Measurements from ENCODE around the gene AP1S1. TPM values are rescaled to one million over a fixed set of nuclear protein-coding genes. Genes with fewer than 3 reads are reported as not detected.
A peak's percentile ranks its signal among the peaks of the same experiment; 100 is the strongest.

AP1S1 gene
- total and polyA plus RNA-seq, 9 of the 15 experiments (the other 6 are each of a cell fraction or from before 2014, with no cell fraction given), result 4.4 to 149 (median 89.4) TPM

DNA sequence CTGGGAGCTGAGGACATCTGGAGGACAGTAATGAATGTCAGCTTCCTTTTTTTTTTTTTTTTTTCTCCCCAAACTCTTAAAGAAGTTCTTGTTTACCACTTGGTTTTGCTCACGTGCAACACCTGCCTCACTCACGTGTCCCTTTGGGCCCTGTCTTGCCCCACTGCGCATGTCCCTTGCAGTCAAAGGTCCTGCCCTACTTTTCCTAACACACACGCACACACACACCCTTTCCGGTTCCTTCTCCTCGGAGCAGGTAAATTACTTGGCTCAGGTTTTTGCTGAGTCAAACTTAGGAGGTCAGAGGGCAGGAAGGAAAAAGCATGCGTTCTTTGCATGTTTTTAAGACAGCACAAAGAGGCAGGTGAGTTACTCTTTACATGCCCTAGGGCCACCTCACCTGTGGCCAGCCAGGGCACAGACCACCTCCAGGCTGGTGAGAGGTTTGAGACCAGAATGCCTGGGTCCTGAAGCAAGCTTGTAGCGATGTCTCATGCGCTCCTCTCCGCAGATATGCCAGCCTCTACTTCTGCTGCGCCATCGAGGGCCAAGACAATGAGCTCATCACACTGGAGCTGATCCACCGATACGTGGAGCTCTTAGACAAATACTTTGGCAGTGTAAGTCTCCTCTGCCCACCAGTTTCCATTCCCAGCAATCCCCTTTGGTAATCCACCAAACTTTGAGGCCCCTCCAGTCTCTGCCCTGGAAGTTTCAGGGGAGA, 2.8 kb downstream of the AP1S1 start (continued):
- TF ChIP-seq, protein P1, sequence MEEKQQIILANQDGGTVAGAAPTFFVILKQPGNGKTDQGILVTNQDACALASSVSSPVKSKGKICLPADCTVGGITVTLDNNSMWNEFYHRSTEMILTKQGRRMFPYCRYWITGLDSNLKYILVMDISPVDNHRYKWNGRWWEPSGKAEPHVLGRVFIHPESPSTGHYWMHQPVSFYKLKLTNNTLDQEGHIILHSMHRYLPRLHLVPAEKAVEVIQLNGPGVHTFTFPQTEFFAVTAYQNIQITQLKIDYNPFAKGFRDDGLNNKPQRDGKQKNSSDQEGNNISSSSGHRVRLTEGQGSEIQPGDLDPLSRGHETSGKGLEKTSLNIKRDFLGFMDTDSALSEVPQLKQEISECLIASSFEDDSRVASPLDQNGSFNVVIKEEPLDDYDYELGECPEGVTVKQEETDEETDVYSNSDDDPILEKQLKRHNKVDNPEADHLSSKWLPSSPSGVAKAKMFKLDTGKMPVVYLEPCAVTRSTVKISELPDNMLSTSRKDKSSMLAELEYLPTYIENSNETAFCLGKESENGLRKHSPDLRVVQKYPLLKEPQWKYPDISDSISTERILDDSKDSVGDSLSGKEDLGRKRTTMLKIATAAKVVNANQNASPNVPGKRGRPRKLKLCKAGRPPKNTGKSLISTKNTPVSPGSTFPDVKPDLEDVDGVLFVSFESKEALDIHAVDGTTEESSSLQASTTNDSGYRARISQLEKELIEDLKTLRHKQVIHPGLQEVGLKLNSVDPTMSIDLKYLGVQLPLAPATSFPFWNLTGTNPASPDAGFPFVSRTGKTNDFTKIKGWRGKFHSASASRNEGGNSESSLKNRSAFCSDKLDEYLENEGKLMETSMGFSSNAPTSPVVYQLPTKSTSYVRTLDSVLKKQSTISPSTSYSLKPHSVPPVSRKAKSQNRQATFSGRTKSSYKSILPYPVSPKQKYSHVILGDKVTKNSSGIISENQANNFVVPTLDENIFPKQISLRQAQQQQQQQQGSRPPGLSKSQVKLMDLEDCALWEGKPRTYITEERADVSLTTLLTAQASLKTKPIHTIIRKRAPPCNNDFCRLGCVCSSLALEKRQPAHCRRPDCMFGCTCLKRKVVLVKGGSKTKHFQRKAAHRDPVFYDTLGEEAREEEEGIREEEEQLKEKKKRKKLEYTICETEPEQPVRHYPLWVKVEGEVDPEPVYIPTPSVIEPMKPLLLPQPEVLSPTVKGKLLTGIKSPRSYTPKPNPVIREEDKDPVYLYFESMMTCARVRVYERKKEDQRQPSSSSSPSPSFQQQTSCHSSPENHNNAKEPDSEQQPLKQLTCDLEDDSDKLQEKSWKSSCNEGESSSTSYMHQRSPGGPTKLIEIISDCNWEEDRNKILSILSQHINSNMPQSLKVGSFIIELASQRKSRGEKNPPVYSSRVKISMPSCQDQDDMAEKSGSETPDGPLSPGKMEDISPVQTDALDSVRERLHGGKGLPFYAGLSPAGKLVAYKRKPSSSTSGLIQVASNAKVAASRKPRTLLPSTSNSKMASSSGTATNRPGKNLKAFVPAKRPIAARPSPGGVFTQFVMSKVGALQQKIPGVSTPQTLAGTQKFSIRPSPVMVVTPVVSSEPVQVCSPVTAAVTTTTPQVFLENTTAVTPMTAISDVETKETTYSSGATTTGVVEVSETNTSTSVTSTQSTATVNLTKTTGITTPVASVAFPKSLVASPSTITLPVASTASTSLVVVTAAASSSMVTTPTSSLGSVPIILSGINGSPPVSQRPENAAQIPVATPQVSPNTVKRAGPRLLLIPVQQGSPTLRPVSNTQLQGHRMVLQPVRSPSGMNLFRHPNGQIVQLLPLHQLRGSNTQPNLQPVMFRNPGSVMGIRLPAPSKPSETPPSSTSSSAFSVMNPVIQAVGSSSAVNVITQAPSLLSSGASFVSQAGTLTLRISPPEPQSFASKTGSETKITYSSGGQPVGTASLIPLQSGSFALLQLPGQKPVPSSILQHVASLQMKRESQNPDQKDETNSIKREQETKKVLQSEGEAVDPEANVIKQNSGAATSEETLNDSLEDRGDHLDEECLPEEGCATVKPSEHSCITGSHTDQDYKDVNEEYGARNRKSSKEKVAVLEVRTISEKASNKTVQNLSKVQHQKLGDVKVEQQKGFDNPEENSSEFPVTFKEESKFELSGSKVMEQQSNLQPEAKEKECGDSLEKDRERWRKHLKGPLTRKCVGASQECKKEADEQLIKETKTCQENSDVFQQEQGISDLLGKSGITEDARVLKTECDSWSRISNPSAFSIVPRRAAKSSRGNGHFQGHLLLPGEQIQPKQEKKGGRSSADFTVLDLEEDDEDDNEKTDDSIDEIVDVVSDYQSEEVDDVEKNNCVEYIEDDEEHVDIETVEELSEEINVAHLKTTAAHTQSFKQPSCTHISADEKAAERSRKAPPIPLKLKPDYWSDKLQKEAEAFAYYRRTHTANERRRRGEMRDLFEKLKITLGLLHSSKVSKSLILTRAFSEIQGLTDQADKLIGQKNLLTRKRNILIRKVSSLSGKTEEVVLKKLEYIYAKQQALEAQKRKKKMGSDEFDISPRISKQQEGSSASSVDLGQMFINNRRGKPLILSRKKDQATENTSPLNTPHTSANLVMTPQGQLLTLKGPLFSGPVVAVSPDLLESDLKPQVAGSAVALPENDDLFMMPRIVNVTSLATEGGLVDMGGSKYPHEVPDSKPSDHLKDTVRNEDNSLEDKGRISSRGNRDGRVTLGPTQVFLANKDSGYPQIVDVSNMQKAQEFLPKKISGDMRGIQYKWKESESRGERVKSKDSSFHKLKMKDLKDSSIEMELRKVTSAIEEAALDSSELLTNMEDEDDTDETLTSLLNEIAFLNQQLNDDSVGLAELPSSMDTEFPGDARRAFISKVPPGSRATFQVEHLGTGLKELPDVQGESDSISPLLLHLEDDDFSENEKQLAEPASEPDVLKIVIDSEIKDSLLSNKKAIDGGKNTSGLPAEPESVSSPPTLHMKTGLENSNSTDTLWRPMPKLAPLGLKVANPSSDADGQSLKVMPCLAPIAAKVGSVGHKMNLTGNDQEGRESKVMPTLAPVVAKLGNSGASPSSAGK (IDR thresholded peaks at IDR 0.05), result peak; percentile 78
- no peak for TF ChIP-seq SNIP1 (IDR thresholded peaks at IDR 0.05; ENCODE audit: low read depth)
- no peak for TF ChIP-seq TBP (optimal IDR thresholded peaks at IDR 0.05; ENCODE audit: low read depth, low read length)
- no peak for TF ChIP-seq NR4A1 (CRISPR knock-in tag; IDR thresholded peaks at IDR 0.05)
- no peak for TF ChIP-seq NR4A1 (tag; IDR thresholded peaks at IDR 0.05)
- TF ChIP-seq ZNF239 (CRISPR knock-in tag; IDR thresholded peaks at IDR 0.05), result no peak
- no peak for TF ChIP-seq ZNF274 (IDR thresholded peaks at IDR 0.05; ENCODE audit: borderline replicate concordance, low read depth, low read length)
- no peak for TF ChIP-seq ZNF695 (CRISPR knock-in tag; IDR thresholded peaks at IDR 0.05)
- TF ChIP-seq, protein P2, sequence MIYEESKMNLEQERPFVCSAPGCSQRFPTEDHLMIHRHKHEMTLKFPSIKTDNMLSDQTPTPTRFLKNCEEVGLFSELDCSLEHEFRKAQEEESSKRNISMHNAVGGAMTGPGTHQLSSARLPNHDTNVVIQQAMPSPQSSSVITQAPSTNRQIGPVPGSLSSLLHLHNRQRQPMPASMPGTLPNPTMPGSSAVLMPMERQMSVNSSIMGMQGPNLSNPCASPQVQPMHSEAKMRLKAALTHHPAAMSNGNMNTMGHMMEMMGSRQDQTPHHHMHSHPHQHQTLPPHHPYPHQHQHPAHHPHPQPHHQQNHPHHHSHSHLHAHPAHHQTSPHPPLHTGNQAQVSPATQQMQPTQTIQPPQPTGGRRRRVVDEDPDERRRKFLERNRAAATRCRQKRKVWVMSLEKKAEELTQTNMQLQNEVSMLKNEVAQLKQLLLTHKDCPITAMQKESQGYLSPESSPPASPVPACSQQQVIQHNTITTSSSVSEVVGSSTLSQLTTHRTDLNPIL (CRISPR knock-in tag; IDR thresholded peaks at IDR 0.05), result no peak
- no peak for TF ChIP-seq ZNF12 (CRISPR knock-in tag; IDR thresholded peaks at IDR 0.05)
- peak; percentile 78 for TF ChIP-seq L3MBTL2 (IDR thresholded peaks at IDR 0.05)
- no peak for TF ChIP-seq STAT5B (CRISPR knock-in tag; IDR thresholded peaks at IDR 0.05)
- TF ChIP-seq ZNF232 (CRISPR knock-in tag; IDR thresholded peaks at IDR 0.05), result no peak
- no peak for TF ChIP-seq KLF16 (IDR thresholded peaks at IDR 0.05)
